GM12891 (cell line): ENCODE data around the gene ZDHHC19.

Experiments
- POLR2A ChIP-seq: IDR thresholded peaks from 2 replicates; pipeline ENCODE4 v1.6.1; 2011; ENCODE audit warnings: low read depth, low read length, control low read depth
- POLR2AphosphoS5 ChIP-seq: IDR thresholded peaks from 2 replicates; pipeline ENCODE4 v1.6.1; 2011; ENCODE audit warnings: low read depth, low read length, control low read depth
- SPI1 ChIP-seq: IDR thresholded peaks from 2 replicates; pipeline ENCODE4 v1.6.1; 2011; ENCODE audit warnings: low read depth, low read length, control low read depth
- TAF1 ChIP-seq: IDR thresholded peaks from 2 replicates; pipeline ENCODE4 v1.6.1; 2011; ENCODE audit warnings: low read depth, low read length, control low read depth

GRCh38 chr3:196260784-196261183, 49.6 kb upstream of the ZDHHC19 start:
- TF ChIP-seq POLR2AphosphoS5 (no peak), POLR2A (no peak), TAF1 (no peak), SPI1 (no peak)
